ENCODE results near the gene PSEN2. TPM values are rescaled to one million over a fixed set of nuclear protein-coding genes. Genes with fewer than 3 reads are reported as not detected.

The PSEN2 gene
- total RNA-seq, 1 experiment from 2014 or later = 17.4 TPM

GRCh38 chr1:226887006-226887405 lies 16.6 kb downstream of the PSEN2 start:
- Histone ChIP-seq H2AK5ac (ENCODE audit: insufficient read length, low read length) (no peak overlapping the region), H3K18ac (ENCODE audit: insufficient read length, low read depth, low read length) (no peak overlapping the region), H3K79me1 (ENCODE audit: insufficient read depth, low read depth, low read length, poor library complexity, severe bottlenecking) (no peaks in the 10 kb centered on the region), H3K79me2 (ENCODE audit: insufficient read depth, low read length) (no peaks in the 10 kb centered on the region), H3K23ac (ENCODE audit: insufficient read length, low read depth, low read length) (no peak overlapping the region), H2BK5ac (ENCODE audit: insufficient read length, low read length) (no peak overlapping the region), H3K56ac (ENCODE audit: insufficient read length, low read depth, low read length) (no peak overlapping the region), H3K27me3 (ENCODE audit: insufficient read depth, low read length) (no peaks in the 10 kb centered on the region), H3K4me1 (ENCODE audit: insufficient read depth, low read length) (0 out of 2 replicates have a peak, but pooled peaks cover 2% of the 10 kb centered on the region), H4K5ac (ENCODE audit: insufficient read length, low read depth, low read length) (no peak overlapping the region), H3K23me2 (ENCODE audit: insufficient read length, low read depth, low read length, poor library complexity, severe bottlenecking) (no peaks in the 10 kb centered on the region), H3K4me2 (ENCODE audit: insufficient read depth, insufficient read length, low read length) (no peak overlapping the region), H2BK12ac (ENCODE audit: insufficient read length, low read depth, low read length) (no peak overlapping the region), H3K27ac (ENCODE audit: insufficient read length, low read depth, low read length) (no peak overlapping the region), H3K9me3 (ENCODE audit: control insufficient read depth, low read depth, low read length) (no peaks in the 10 kb centered on the region), H3K9ac (ENCODE audit: extremely low read depth, insufficient read length, low read length) (no peak overlapping the region), H2BK20ac (ENCODE audit: low read depth, low read length, poor library complexity, severe bottlenecking) (no peak overlapping the region), H2BK15ac (ENCODE audit: low read depth, low read length) (no peak overlapping the region), H3K4ac (ENCODE audit: low read depth, low read length) (no peak overlapping the region), H2BK120ac (ENCODE audit: low read depth, low read length, poor library complexity, severe bottlenecking) (no peak overlapping the region), H2AFZ (ENCODE audit: low read length) (no peak overlapping the region), H3K14ac (ENCODE audit: insufficient read depth, low read length) (no peak overlapping the region), H3T11ph (ENCODE audit: low read length) (no peak overlapping the region), H4K20me1 (ENCODE audit: control insufficient read depth, insufficient read depth, insufficient read length) (no peaks in the 10 kb centered on the region), H4K91ac (ENCODE audit: insufficient read length, low read depth, low read length) (no peak overlapping the region), H4K8ac (replicated peaks; ENCODE audit: insufficient read length, low read depth, low read length) (no peak overlapping the region)
- DNase-seq = no peak
- Mint-ChIP-seq H3K27me3 (ENCODE audit: low read depth) (no peaks in the 10 kb centered on the region), H3K4me3 (no peak overlapping the region), H3K9me3 (no peaks in the 10 kb centered on the region), H3K4me1 (peaks cover 3% of the 10 kb centered on the region in 2 experiments; a peak in 2 of 4 replicates), H3K36me3 (ENCODE audit: insufficient read depth in 1 of 3, low read depth in 3 of 3) (peaks cover 15 to 57% (median 52%) of the 10 kb centered on the region in 3 experiments; a peak in 6 of 7 replicates), H3K27ac (no peak overlapping the region)
- WGBS (ENCODE audit: extremely low coverage, insufficient read length, low lambda C conversion rate) = no CpG with 5 or more reads among the region's 6 CpGs
- no peak for TF ChIP-seq CTCF (conservative IDR thresholded peaks at IDR 0.05)
